Mucosa of descending colon (tissue), 3 donors: ENCODE results near the gene CCNK. TPM values are rescaled to one million over a fixed set of nuclear protein-coding genes. Genes with fewer than 3 reads are reported as not detected.

ENCODE experiments used
- ATAC-seq: fragments of 200-7000 bp; cut with Tn5 transposase; one replicate; pipeline ENCODE4 v1.9.1; 2020; ENCODE audit warnings: mild to moderate bottlenecking, moderate library complexity
- DNase-seq, 3 donors: peaks; one replicate each; pipeline ENCODE4 v3.0.0-alpha.2; 2020
- H3K36me3 ChIP-seq: fragments of 200-600 bp; one replicate; pipeline ENCODE4 v1.8.0; 2021; ENCODE audit warnings: low read depth, mild to moderate bottlenecking
- H3K4me1 ChIP-seq: fragments of 200-600 bp; one replicate; pipeline ENCODE4 v1.8.0; 2021; ENCODE audit warnings: low read depth, mild to moderate bottlenecking
- H3K4me3 ChIP-seq: fragments of 200-600 bp; one replicate; pipeline ENCODE4 v1.8.0; 2021; ENCODE audit warnings: mild to moderate bottlenecking
- H3K9me3 ChIP-seq: fragments of 200-600 bp; one replicate; pipeline ENCODE4 v1.8.0; 2021; ENCODE audit warnings: mild to moderate bottlenecking
- intact Hi-C, 2 donors: fragments of 100-400 bp; cut with DNase I in 1 of 2; cut with micrococcal nuclease in 1 of 2; formaldehyde crosslinking; loops; one replicate each; pipeline versions ENCODE4 v1.11.0 to v1.11.1; 2022; cut with DNase I, micrococcal nuclease
- total RNA-seq, 3 donors: library from RNA; stranded (reverse); fragmentation: NEBNext Ultra II Directional in 2 of 3; extraction: Animal tissue kit (Norgen Biotek cat#: 25700) in 2 of 3; gene quantifications; one replicate each; pipeline versions ENCODE4 v1.2.1 to v1.2.4, GENCODE V29; 2021 to 2023
- TF ChIP-seq, protein P1 (sequence below): fragments of 200-600 bp; IDR thresholded peaks from one replicate; pipeline ENCODE4 v1.8.0; 2022; ENCODE audit warnings: antibody characterized with exemption, mild to moderate bottlenecking
- donor health status: DM: no; HTN: no; CAD: no; lungs with moderate emphysema.
- donor health status: DM: no; HTN: no; CAD: no.
- donor health status: DM: no; HTN: yes; CAD: no.

Gene CCNK
- total RNA-seq, 3 donors from 2014 or later, result 47.4 to 68.4 (median 64.5) TPM

DNA sequence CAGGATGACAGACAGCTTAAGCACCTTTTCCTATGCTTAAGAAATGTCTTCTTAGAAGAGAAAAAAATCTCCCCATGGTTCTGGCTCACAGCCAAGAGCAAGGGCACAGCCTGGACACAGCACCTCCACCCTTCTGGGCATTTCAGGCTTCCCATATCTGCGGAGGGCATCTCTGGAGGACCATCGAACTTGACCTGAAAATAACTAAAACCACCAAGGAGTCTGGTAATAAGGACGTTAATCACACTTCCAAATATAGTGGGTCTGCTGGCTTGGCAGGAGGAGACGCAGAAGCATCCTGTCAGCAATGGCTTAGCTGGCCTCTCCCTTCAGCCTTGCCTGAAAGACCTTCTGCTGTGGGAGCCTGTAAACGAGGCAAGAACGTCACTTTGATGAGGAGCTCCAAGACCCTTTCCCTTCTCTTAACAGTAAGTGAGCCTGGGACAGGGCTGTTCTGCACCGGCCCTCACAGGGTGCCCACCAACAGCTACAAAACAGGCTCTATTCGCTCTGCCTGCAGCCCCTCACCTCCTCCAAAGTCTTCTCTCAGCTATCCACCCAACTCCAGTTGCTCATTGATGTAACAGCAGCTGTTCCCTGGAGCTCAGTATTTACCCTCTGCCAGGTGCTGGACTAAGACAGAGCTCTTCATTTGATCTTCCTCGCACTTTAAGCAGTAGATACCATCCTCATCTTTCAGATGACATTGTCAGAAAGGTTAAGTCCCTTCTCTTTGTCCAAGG, 13.7 kb upstream of the CCNK start:
- Histone ChIP-seq H3K36me3 (no peaks in the 10 kb centered on the region), H3K4me1 (peaks cover 12% of the 10 kb centered on the region), H3K9me3 (no peaks in the 10 kb centered on the region), H3K4me3 (no peak overlapping the region)
- intact Hi-C loops, result no loop called here
- DNase-seq (no peak), ATAC-seq (peak; percentile 8)
- TF ChIP-seq, protein P1, sequence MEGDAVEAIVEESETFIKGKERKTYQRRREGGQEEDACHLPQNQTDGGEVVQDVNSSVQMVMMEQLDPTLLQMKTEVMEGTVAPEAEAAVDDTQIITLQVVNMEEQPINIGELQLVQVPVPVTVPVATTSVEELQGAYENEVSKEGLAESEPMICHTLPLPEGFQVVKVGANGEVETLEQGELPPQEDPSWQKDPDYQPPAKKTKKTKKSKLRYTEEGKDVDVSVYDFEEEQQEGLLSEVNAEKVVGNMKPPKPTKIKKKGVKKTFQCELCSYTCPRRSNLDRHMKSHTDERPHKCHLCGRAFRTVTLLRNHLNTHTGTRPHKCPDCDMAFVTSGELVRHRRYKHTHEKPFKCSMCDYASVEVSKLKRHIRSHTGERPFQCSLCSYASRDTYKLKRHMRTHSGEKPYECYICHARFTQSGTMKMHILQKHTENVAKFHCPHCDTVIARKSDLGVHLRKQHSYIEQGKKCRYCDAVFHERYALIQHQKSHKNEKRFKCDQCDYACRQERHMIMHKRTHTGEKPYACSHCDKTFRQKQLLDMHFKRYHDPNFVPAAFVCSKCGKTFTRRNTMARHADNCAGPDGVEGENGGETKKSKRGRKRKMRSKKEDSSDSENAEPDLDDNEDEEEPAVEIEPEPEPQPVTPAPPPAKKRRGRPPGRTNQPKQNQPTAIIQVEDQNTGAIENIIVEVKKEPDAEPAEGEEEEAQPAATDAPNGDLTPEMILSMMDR, result no peak

DNA sequence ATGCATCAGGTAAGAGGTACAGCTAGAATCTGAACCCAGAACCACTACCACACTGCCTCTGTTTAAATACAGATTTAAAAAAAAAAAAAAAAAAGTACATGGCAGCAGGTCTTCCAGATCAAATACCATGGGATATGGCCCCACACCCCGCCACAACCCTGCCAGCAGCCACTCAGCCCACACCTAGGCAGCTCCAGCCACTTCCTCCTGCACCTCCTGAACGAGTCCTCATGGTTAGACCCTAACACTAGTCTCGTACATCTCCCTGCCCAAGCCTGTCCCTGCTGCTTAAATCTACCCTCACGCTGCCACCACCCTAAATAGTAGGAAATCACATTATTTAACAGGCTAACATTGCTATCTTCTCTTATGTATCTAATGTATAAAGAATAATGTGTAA, 13.1 kb upstream of the CCNK start:
- TF ChIP-seq, protein P1, result no peak
- Histone ChIP-seq H3K4me1 (peaks cover 12% of the 10 kb centered on the region), H3K4me3 (no peak overlapping the region), H3K9me3 (no peaks in the 10 kb centered on the region), H3K36me3 (no peaks in the 10 kb centered on the region)
- ATAC-seq, result peak; percentile 72
- intact Hi-C loops, result no loop called here
- peak in 2 of 3 donors; percentile 18 to 47 for DNase-seq

DNA sequence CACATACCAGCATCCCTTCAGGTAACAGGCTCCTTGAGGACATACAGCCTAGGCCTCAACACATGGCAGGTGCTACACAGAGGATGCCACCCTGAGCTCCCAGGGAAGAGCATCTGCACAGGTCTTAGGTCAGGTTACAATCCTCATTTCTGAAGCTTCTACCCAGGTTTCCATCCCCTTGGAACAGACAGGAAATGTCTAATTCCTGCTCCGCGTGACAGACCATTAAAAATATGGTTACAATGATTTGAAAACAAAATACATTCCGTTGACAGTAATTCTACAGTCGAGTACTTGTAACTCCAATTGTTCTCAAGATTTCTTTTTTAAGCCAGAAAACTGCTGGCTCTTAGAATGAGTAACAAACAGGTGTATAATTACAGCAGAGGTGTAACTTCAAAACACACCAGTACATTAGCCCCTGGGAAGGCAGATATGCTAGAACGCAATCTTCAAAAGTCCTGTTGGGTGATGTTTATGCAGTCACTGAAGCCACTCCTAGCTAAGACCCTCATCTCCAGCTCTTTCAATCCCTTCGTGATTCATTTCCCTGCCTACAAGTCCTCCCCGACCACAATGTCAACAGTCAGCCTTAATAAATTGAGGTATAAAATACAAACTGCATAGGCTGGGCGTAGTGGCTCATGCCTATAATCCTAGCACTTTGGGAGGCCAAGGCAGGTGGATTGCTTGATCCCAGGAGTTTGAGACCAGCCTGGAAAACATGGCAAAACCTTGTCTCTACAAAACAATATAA, 12.2 kb upstream of the CCNK start:
- TF ChIP-seq, protein P1, result no peak
- Histone ChIP-seq H3K9me3 (no peaks in the 10 kb centered on the region), H3K4me3 (no peak overlapping the region), H3K4me1 (peaks cover 12% of the 10 kb centered on the region), H3K36me3 (no peaks in the 10 kb centered on the region)
- intact Hi-C loops, result no loop called here
- ATAC-seq (peak; percentile 38), DNase-seq (no peak)

DNA sequence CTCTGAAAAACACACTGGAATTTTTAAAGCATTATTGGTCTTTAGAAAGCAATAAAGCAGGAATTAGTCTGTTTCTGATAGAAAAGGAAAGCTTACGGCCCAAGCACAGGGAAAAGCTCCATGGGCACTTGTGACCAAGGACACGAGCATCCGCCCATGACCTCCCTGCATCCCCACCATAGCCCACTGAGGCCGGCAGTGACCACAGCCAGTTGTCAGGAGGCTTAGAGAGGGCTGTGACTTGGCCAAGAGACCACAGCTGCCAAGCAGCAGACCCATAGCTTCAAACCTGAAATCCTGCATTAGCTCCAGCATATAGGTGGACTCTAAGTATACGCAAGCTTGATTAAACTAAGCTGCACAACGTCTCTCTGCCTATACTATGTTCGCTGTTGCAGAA, 9.5 kb upstream of the CCNK start:
- Histone ChIP-seq H3K4me3 (no peak overlapping the region), H3K36me3 (no peaks in the 10 kb centered on the region), H3K9me3 (no peaks in the 10 kb centered on the region), H3K4me1 (peaks cover 12% of the 10 kb centered on the region)
- TF ChIP-seq, protein P1, result no peak
- intact Hi-C loops, result no loop called here
- no peak for DNase-seq
- ATAC-seq, result no peak

DNA sequence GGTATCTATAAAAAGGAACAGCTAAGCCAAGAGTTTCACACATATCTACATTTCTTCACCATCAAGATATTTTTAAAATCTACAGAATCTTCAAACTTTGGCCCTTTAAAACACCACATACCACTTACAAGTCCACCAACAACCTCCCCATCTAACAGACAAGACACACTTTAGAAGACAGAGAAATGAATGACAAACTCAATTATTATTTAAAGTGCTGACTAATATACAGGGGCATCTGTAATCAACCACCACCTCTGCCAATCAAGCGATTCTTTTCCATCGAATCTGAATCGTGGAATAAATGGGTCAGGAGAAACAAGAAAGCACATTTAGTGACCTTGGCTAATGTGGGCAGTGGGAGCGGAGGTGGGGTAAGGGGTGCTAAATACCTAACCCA, 8.3 kb upstream of the CCNK start:
- DNase-seq, result no peak
- Histone ChIP-seq H3K4me3 (no peak overlapping the region), H3K9me3 (no peaks in the 10 kb centered on the region), H3K4me1 (peaks cover 3% of the 10 kb centered on the region), H3K36me3 (no peaks in the 10 kb centered on the region)
- intact Hi-C loops, result no loop called here
- TF ChIP-seq, protein P1, result no peak
- no peak for ATAC-seq
